ENCODE measurements around the gene DLGAP1. TPM values are rescaled to one million over a fixed set of nuclear protein-coding genes. Genes with fewer than 3 reads are reported as not detected.

Gene DLGAP1
- total and polyA plus RNA-seq, 10 of the 15 experiments (the other 5 are each of a cell fraction or from before 2014, with no cell fraction given): 0.23 to 27.6 (median 1.9) TPM

DNA sequence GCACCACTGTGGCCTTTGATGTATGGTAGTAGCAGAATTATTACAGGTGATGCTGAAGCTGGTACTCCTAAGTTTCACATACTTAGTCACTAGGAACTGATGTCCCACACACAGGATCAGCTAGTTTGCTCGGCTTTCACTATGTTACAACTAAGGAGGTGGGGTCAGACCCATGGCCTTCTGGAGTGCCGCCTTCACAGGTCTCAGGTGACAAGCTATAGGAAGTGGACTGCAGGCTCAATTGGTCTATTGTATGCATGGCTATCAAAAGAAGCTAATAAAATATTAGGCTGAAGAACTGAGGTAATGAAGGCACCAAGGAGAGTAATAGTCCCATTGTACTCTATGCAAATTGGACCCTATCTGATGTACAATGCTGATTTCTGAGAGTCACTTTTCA, 170.6 kb downstream of the DLGAP1 start:
- H2AFZ ChIP-seq (ENCODE audit: control insufficient read depth, low read depth, low read length): no peak overlapping the region
- SMC1A ChIA-PET (ENCODE audit: uncharacterized antibody, unreplicated experiment): interaction anchor here (0.8 to 5.1 kb wide), 30 partner anchors 9 to 736 kb away, joined by 3 to 38 read pairs (median 4); no protein-coding TSS in a partner anchor
- no peak overlapping the region for H3K9ac ChIP-seq (ENCODE audit: control insufficient read depth, insufficient read depth, low read length)
- 23% methylated on average over 2 of the region's 2 CpGs for WGBS (ENCODE audit: insufficient coverage, insufficient replicate concordance, low lambda C conversion rate, missing lambda C conversion rate)
- H3K9me3 ChIP-seq (replicated peaks; ENCODE audit: control insufficient read depth, insufficient read depth, low read length): no peaks in the 10 kb centered on the region; the same call in 2 of the 3 replicates
- TF ChIP-seq MAX (IDR thresholded peaks at IDR 0.05; ENCODE audit: low read depth, low read length) (no peak), ATF3 (IDR thresholded peaks at IDR 0.05; ENCODE audit: borderline replicate concordance, extremely low read depth, low read depth, low read length) (no peak), BCL11A (IDR thresholded peaks at IDR 0.05; ENCODE audit: low read depth, low read length) (no peak), BHLHE40 (IDR thresholded peaks at IDR 0.05; ENCODE audit: borderline replicate concordance in 1 of 2, low read depth in 2 of 2, low read length in 1 of 2) (peak in 1 of 2 experiments; percentile 42; a peak in 1 of 4 replicates), NFYB (IDR thresholded peaks at IDR 0.05; ENCODE audit: insufficient read depth, low read depth, low read length) (no peak), HDGF (IDR thresholded peaks at IDR 0.05) (no peak)
- TF ChIP-seq, protein P1, sequence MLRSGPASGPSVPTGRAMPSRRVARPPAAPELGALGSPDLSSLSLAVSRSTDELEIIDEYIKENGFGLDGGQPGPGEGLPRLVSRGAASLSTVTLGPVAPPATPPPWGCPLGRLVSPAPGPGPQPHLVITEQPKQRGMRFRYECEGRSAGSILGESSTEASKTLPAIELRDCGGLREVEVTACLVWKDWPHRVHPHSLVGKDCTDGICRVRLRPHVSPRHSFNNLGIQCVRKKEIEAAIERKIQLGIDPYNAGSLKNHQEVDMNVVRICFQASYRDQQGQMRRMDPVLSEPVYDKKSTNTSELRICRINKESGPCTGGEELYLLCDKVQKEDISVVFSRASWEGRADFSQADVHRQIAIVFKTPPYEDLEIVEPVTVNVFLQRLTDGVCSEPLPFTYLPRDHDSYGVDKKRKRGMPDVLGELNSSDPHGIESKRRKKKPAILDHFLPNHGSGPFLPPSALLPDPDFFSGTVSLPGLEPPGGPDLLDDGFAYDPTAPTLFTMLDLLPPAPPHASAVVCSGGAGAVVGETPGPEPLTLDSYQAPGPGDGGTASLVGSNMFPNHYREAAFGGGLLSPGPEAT (IDR thresholded peaks at IDR 0.05; ENCODE audit: low read depth): 0 out of 2 replicates have a peak, but pooled peaks have one; percentile 10
- no peak overlapping the region for H3K4me3 ChIP-seq
- DNase-seq (ENCODE audit: low read depth, low spot score): no peak
- CTCF ChIA-PET: interaction anchor here (0.5 to 2.5 kb wide), 13 partner anchors 8 to 1039 kb away, joined by 3 to 14 read pairs (median 3); no protein-coding TSS in a partner anchor
- intact Hi-C loops (cut with micrococcal nuclease; ENCODE audit: unreplicated experiment): loop anchor here (10.0 kb wide), 1 partner anchor 770 kb away; no protein-coding TSS in a partner anchor
- POLR2A ChIA-PET: interaction anchor here (0.6 to 1.7 kb wide), 13 partner anchors 10 to 167 kb away, joined by 3 to 6 read pairs (median 3); no protein-coding TSS in a partner anchor
- H3K4me2 ChIP-seq (ENCODE audit: control insufficient read depth, insufficient read depth): no peak overlapping the region
- no peaks in the 10 kb centered on the region for H3K27me3 ChIP-seq (replicated peaks in 1 of 2; ENCODE audit: control insufficient read depth in 2 of 2, insufficient read depth in 2 of 2, low read length in 1 of 2)
- RAD21 ChIA-PET (ENCODE audit: unreplicated experiment): interaction anchor here (0.7 to 3.7 kb wide), 20 partner anchors 8 to 774 kb away, joined by 3 to 28 read pairs (median 5); no protein-coding TSS in a partner anchor
- in situ Hi-C loops (cut with MboI): no loop called here
- no peak overlapping the region for H3K27ac ChIP-seq (ENCODE audit: control insufficient read depth, insufficient read depth)
- H3K36me3 ChIP-seq (ENCODE audit: control insufficient read depth in 2 of 2, insufficient read depth in 2 of 2, low read length in 1 of 2): no peaks in the 10 kb centered on the region
- no peaks in the 10 kb centered on the region for H4K20me1 ChIP-seq (ENCODE audit: control insufficient read depth, insufficient read depth)
- FAIRE-seq: no peak
- H3K4me1 ChIP-seq (ENCODE audit: control insufficient read depth, insufficient read depth, low read length): no peaks in the 10 kb centered on the region
- no TSS peak for BruUV-seq (replicated peaks)
- no peaks in the 10 kb centered on the region for H3K79me2 ChIP-seq (ENCODE audit: control insufficient read depth, insufficient read depth, low read length)
- ATAC-seq: peak; percentile 67
